K562 (cell line): ENCODE data around the gene CD79A. TPM values are rescaled to one million over a fixed set of nuclear protein-coding genes. Genes with fewer than 3 reads are reported as not detected.

Source experiments
- ATAC-seq: fragments of 200-7000 bp; cut with Tn5 transposase; 3 replicates; pipeline ENCODE4 v1.9.1; 2020; ENCODE audit warnings: moderate library complexity
- BruUV-seq: library from RNA; stranded (reverse); fragments of 400-500 nt; replicated peaks from 2 replicates; lab custom pipeline; 2021; lab: Mats Ljungman, UMichigan
- CTCF ChIA-PET: fragments of 300-600 bp; formaldehyde crosslinking; extraction: SDS; loops from one replicate; lab custom pipeline; 2021; ENCODE audit warnings: low intra/inter-chr PET ratio; lab: Yijun Ruan, JAX
- POLR2A ChIA-PET: fragments of 300-600, 350-650 bp; sonication (Branson Sonifier 250); formaldehyde crosslinking; extraction: SDS; loops from one replicate; lab custom pipeline; 2021; ENCODE audit warnings: antibody characterized with exemption, inconsistent platforms; lab: Yijun Ruan, JAX
- DNase-seq, 4 experiments: peaks; one replicate each; pipeline versions ENCODE4 v3.0.0 to v3.0.0-alpha.2; 2011 to 2018; ENCODE audit warnings: low spot score in 3 of 4, mixed read lengths in 3 of 4; ENCODE audit errors: extremely low read depth in 1 of 4
- FAIRE-seq: peaks from 2 replicates; lab custom pipeline; 2011; peaks lifted over from hg19 to GRCh38; lab: Jason Lieb, UNC
- H2AFZ ChIP-seq: 2 replicates; pipeline ENCODE4 v1.6.0; 2011; ENCODE audit warnings: low read depth, low read length, control low read depth, inconsistent platforms
- H3K27ac ChIP-seq: fragments of 200-600 bp; 3 replicates; pipeline ENCODE4 v1.8.0; 2011; ENCODE audit warnings: low read depth, mild to moderate bottlenecking, control low read depth, inconsistent platforms, low read length, moderate library complexity, mixed read lengths; ENCODE audit errors: extremely low read depth
- H3K27me3 ChIP-seq, 2 experiments: fragments of 300-600 bp in 1 of 2; 2 replicates in 1 of 2; 3 replicates in 1 of 2; pipeline versions ENCODE4 v1.6.0 to v1.8.0; 2011; ENCODE audit warnings: inconsistent platforms in 2 of 2, low read length in 2 of 2, mild to moderate bottlenecking in 1 of 2, mixed read lengths in 1 of 2, moderate library complexity in 1 of 2; ENCODE audit not compliant: control insufficient read depth in 2 of 2, insufficient read depth in 2 of 2
- H3K36me3 ChIP-seq: fragments of 300-600 bp; 3 replicates; pipeline ENCODE4 v1.8.0; 2011; ENCODE audit warnings: mild to moderate bottlenecking, low read length, inconsistent platforms; ENCODE audit not compliant: control insufficient read depth, insufficient read depth
- H3K4me1 ChIP-seq, 2 experiments: fragments of 200-600 bp in 1 of 2; replicated peaks in 1 of 2; 2 replicates in 1 of 2; 3 replicates in 1 of 2; pipeline versions ENCODE4 v1.5.1 to v1.8.0; 2011; ENCODE audit warnings: inconsistent platforms in 2 of 2, low read length in 2 of 2, mild to moderate bottlenecking in 1 of 2, mixed read lengths in 1 of 2, moderate library complexity in 1 of 2; ENCODE audit not compliant: control insufficient read depth in 2 of 2, insufficient read depth in 2 of 2
- H3K4me2 ChIP-seq: 2 replicates; pipeline ENCODE4 v1.6.1; 2011; ENCODE audit warnings: low read length, control low read depth, inconsistent platforms, mixed read lengths; ENCODE audit not compliant: insufficient read depth
- H3K4me3 ChIP-seq: fragments of 200-600 bp; sonication (generic), shearing (Covaris generic); 2 replicates; pipeline ENCODE4 v1.5.1; 2016; ENCODE audit warnings: control low read depth, inconsistent platforms
- H3K79me2 ChIP-seq: fragments of 200-600 bp; 3 replicates; pipeline ENCODE4 v1.8.0; 2011; ENCODE audit warnings: low read length, inconsistent platforms; ENCODE audit not compliant: control insufficient read depth, insufficient read depth
- H3K9ac ChIP-seq, 2 experiments: 2 replicates each; pipeline versions ENCODE4 v1.6.0 to v1.6.1; 2011; ENCODE audit warnings: low read depth in 2 of 2, low read length in 2 of 2, control low read depth in 1 of 2, inconsistent platforms in 1 of 2, mild to moderate bottlenecking in 1 of 2, mixed read lengths in 1 of 2; ENCODE audit not compliant: insufficient read depth in 1 of 2
- H3K9me1 ChIP-seq: one replicate; pipeline ENCODE4 v1.6.0; 2011; ENCODE audit warnings: inconsistent platforms, mild to moderate bottlenecking, low read length, moderate library complexity; ENCODE audit not compliant: control insufficient read depth, insufficient read depth
- H3K9me3 ChIP-seq: replicated peaks from 2 replicates; pipeline ENCODE4 v1.5.1; 2011; ENCODE audit warnings: low read depth, low read length, inconsistent platforms; ENCODE audit not compliant: control insufficient read depth, insufficient read depth
- H4K20me1 ChIP-seq: replicated peaks from 2 replicates; pipeline ENCODE4 v1.6.1; 2011; ENCODE audit warnings: low read length, inconsistent platforms, mixed read lengths; ENCODE audit not compliant: control insufficient read depth, insufficient read depth
- CHD2 ChIP-seq: IDR thresholded peaks from 2 replicates; pipeline ENCODE4 v1.6.1; 2011; ENCODE audit warnings: low read depth, low read length
- GTF2E2 ChIP-seq: fragments of 200-800 bp; sonication (Bioruptor generic); IDR thresholded peaks from 2 replicates; pipeline ENCODE4 v1.6.1; 2016; ENCODE audit warnings: missing genetic modification characterization, missing compliant biosample characterization
- HNRNPH1 ChIP-seq: fragments of 200-400 bp; formaldehyde crosslinking; optimal IDR thresholded peaks from 2 replicates; pipeline ENCODE3; 2017; ENCODE audit warnings: low read depth, mild to moderate bottlenecking, low read length, moderate library complexity
- MTF1 ChIP-seq: fragments of 250-450 bp; sonication (Bioruptor Pico); IDR thresholded peaks from 2 replicates; pipeline ENCODE4 v1.9.0; 2021; ENCODE audit warnings: moderate library complexity, mild to moderate bottlenecking, inconsistent platforms, borderline replicate concordance
- RBFOX2 ChIP-seq: fragments of 200-400 bp; formaldehyde crosslinking; IDR thresholded peaks from 2 replicates; pipeline ENCODE4 v1.6.1; 2017; ENCODE audit warnings: low read depth, mild to moderate bottlenecking, low read length, moderate library complexity
- SRSF3 ChIP-seq: fragments of 200-400 bp; formaldehyde crosslinking; IDR thresholded peaks from 2 replicates; pipeline ENCODE4 v1.6.1; 2016; ENCODE audit warnings: mild to moderate bottlenecking, low read length, moderate library complexity; ENCODE audit not compliant: insufficient read depth
- SUPT5H ChIP-seq: fragments of 450-650 bp; IDR thresholded peaks from 2 replicates; pipeline ENCODE4 v1.6.1; 2016
- ZC3H4 ChIP-seq: sonication (generic); formaldehyde crosslinking; IDR thresholded peaks from 2 replicates; pipeline ENCODE4 v1.9.0; 2021; ENCODE audit warnings: missing genetic modification reagents, borderline replicate concordance
- ZFP1 ChIP-seq: fragments of 450-650 bp; formaldehyde crosslinking; IDR thresholded peaks from 2 replicates; pipeline ENCODE4 v1.4.0; 2020; ENCODE audit warnings: mild to moderate bottlenecking, mixed read lengths
- ZNF175 ChIP-seq: fragments of 200-800 bp; sonication (Bioruptor generic); IDR thresholded peaks from 2 replicates; pipeline ENCODE4 v1.6.1; 2016; ENCODE audit warnings: low read depth, mild to moderate bottlenecking, missing genetic modification characterization, missing compliant biosample characterization
- WGBS: fragments of 100-300 bp; shearing (Covaris generic); methylation state at CpG from one replicate; pipeline ENCODE4 v1.1.6; 2016; ENCODE audit warnings: low coverage, mixed read lengths; ENCODE audit not compliant: insufficient coverage; ENCODE audit errors: missing lambda C conversion rate; 5-methylcytosine and 5-hydroxymethylcytosine counted together
- in situ Hi-C: fragments of 300-500 bp; cut with MboI; formaldehyde crosslinking; loops from 4 replicates; pipeline ENCODE4 v1.15.0; 2018; ENCODE audit warnings: inconsistent platforms, mixed read lengths
- intact Hi-C: fragments of 100-400 bp; cut with micrococcal nuclease; formaldehyde crosslinking; loops from 2 replicates; pipeline ENCODE4 v1.14.2; 2022
- polyA plus RNA-seq, 8 experiments: library from polyadenylated mRNA; depleted of rRNA in 4 of 8; stranded (reverse) in 5 of 8; unstranded in 3 of 8; fragments of >200 nt; fragmentation: Nextera tagmentation in 2 of 8; fragmentation: Illumina TruSeq in 1 of 8; extraction: Ambion mirVana in 2 of 8; extraction: Trizol in 1 of 8; gene quantifications; 2 replicates each; pipeline versions ENCODE4 v1.2.1 to v1.2.3, GENCODE V29; 2011 to 2014; ENCODE audit warnings: inconsistent platforms in 1 of 8, missing spikeins in 1 of 8
- total RNA-seq, 7 experiments: library from RNA; depleted of rRNA in 6 of 7; stranded (reverse); fragments of >200 nt in 6 of 7; fragmentation: Illumina TruSeq in 2 of 7; extraction: Trizol in 2 of 7; gene quantifications; 2 replicates each; pipeline versions ENCODE4 v1.2.1 to v1.2.3, GENCODE V29; 2011 to 2021; ENCODE audit warnings: low replicate concordance in 1 of 7
- TF ChIP-seq, protein P1 (sequence below): fragments of 150-350 bp; IDR thresholded peaks from 2 replicates; pipeline ENCODE4 v1.6.1; 2014; ENCODE audit warnings: low read depth, mild to moderate bottlenecking, low read length, borderline replicate concordance
- TF ChIP-seq, protein P2 (sequence below): sonication (generic); formaldehyde crosslinking; IDR thresholded peaks from 2 replicates; pipeline ENCODE4 v1.8.1; 2023; ENCODE audit warnings: missing genetic modification reagents, mild to moderate bottlenecking, borderline replicate concordance

Gene CD79A
- total and polyA plus RNA-seq, 9 of the 15 experiments (the other 6 are each of a cell fraction or from before 2014, with no cell fraction given) = 0.04 to 0.72 (median 0.17) TPM; not detected in 3

DNA sequence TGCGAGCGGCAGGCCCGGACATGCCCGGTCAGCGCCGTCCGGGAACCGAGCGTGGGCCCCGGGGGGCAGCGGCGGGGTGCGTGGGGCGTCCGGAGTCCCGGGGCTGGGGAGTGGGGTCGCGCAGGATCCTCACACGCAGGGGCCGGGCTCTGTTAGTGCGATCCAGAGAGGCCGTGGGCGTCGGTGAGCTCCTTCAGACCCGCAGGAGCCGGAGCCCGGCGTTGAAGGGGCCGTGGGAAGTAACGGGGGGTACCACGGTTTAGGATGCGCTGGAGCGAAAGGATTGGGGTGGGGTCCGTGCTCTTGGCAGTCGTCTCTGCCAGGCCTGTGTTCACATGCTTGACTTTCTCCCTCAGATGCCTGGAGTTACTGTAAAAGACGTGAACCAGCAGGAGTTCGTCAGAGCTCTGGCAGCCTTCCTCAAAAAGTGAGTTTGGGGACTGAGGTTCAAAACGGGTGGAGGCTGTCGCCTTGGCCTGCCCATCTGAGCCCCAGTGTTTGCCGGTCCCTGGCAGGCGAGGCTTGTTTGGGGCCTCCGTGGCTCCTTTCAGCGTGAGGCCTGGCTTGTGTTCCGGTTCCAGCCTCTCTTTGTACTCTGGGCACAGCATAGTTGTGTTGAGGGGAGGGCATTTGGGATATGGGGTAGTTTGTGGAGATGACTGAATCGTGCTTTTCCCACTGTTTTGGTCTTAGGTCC lies 16.5 kb upstream of the CD79A start:
- 3% methylated on average over 40 of the region's 45 CpGs for WGBS
- Histone ChIP-seq H3K4me3 (peak overlapping the region; percentile 93), H3K27ac (peak overlapping the region; percentile 99), H3K79me2 (peaks cover 58% of the 10 kb centered on the region), H3K9me1 (peaks cover 8% of the 10 kb centered on the region), H3K9ac (peak overlapping the region; percentile 97 to 100), H3K4me1 (peaks cover 25 to 30% of the 10 kb centered on the region in 2 experiments), H3K36me3 (peaks cover 52% of the 10 kb centered on the region), H3K4me2 (peak overlapping the region; percentile 95), H2AFZ (no peak overlapping the region), H3K27me3 (no peaks in the 10 kb centered on the region), H3K9me3 (no peaks in the 10 kb centered on the region), H4K20me1 (peaks cover 34% of the 10 kb centered on the region)
- intact Hi-C loops (loop anchor here (2.0 kb wide), 1 partner anchor 18 kb away; no protein-coding TSS in a partner anchor), in situ Hi-C loops (no loop called here)
- no peak for DNase-seq
- no peak for ATAC-seq
- no TSS peak for BruUV-seq
- CTCF ChIA-PET = interaction anchor here (1.7 kb wide), 1 partner anchor 98 kb away, joined by 10 read pairs; the partner anchor contains the start of gene RABAC1
- FAIRE-seq = no peak
- POLR2A ChIA-PET = interaction anchor here (0.7 to 3.1 kb wide), 19 partner anchors 9 to 203 kb away, joined by 3 to 54 read pairs (median 6); partner anchors contain the start of genes DMRTC2, LYPD4 and RABAC1
- TF ChIP-seq, protein P1, sequence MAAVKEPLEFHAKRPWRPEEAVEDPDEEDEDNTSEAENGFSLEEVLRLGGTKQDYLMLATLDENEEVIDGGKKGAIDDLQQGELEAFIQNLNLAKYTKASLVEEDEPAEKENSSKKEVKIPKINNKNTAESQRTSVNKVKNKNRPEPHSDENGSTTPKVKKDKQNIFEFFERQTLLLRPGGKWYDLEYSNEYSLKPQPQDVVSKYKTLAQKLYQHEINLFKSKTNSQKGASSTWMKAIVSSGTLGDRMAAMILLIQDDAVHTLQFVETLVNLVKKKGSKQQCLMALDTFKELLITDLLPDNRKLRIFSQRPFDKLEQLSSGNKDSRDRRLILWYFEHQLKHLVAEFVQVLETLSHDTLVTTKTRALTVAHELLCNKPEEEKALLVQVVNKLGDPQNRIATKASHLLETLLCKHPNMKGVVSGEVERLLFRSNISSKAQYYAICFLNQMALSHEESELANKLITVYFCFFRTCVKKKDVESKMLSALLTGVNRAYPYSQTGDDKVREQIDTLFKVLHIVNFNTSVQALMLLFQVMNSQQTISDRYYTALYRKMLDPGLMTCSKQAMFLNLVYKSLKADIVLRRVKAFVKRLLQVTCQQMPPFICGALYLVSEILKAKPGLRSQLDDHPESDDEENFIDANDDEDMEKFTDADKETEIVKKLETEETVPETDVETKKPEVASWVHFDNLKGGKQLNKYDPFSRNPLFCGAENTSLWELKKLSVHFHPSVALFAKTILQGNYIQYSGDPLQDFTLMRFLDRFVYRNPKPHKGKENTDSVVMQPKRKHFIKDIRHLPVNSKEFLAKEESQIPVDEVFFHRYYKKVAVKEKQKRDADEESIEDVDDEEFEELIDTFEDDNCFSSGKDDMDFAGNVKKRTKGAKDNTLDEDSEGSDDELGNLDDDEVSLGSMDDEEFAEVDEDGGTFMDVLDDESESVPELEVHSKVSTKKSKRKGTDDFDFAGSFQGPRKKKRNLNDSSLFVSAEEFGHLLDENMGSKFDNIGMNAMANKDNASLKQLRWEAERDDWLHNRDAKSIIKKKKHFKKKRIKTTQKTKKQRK = no peak
- 0 out of 2 replicates have a peak, but pooled peaks have one; percentile 44 for TF ChIP-seq SRSF3
- TF ChIP-seq, protein P2, sequence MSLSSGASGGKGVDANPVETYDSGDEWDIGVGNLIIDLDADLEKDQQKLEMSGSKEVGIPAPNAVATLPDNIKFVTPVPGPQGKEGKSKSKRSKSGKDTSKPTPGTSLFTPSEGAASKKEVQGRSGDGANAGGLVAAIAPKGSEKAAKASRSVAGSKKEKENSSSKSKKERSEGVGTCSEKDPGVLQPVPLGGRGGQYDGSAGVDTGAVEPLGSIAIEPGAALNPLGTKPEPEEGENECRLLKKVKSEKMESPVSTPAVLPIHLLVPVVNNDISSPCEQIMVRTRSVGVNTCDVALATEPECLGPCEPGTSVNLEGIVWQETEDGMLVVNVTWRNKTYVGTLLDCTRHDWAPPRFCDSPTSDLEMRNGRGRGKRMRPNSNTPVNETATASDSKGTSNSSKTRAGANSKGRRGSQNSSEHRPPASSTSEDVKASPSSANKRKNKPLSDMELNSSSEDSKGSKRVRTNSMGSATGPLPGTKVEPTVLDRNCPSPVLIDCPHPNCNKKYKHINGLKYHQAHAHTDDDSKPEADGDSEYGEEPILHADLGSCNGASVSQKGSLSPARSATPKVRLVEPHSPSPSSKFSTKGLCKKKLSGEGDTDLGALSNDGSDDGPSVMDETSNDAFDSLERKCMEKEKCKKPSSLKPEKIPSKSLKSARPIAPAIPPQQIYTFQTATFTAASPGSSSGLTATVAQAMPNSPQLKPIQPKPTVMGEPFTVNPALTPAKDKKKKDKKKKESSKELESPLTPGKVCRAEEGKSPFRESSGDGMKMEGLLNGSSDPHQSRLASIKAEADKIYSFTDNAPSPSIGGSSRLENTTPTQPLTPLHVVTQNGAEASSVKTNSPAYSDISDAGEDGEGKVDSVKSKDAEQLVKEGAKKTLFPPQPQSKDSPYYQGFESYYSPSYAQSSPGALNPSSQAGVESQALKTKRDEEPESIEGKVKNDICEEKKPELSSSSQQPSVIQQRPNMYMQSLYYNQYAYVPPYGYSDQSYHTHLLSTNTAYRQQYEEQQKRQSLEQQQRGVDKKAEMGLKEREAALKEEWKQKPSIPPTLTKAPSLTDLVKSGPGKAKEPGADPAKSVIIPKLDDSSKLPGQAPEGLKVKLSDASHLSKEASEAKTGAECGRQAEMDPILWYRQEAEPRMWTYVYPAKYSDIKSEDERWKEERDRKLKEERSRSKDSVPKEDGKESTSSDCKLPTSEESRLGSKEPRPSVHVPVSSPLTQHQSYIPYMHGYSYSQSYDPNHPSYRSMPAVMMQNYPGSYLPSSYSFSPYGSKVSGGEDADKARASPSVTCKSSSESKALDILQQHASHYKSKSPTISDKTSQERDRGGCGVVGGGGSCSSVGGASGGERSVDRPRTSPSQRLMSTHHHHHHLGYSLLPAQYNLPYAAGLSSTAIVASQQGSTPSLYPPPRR (CRISPR knock-in tag) = no peak
- TF ChIP-seq ZFP1 (CRISPR knock-in tag) = no peak
- TF ChIP-seq RBFOX2 = peak; percentile 88
- no peak for TF ChIP-seq MTF1 (CRISPR knock-in tag)
- no peak for TF ChIP-seq ZNF175
- TF ChIP-seq GTF2E2 (tag) = 0 out of 2 replicates have a peak, but pooled peaks have one; percentile 81
- no peak for TF ChIP-seq CHD2
- 0 out of 2 replicates have a peak, but pooled peaks have one; percentile 62 for TF ChIP-seq ZC3H4 (CRISPR knock-in tag)
- TF ChIP-seq SUPT5H = no peak; the same call in 1 of the 2 replicates
- TF ChIP-seq HNRNPH1 = no peak
